Astrocyte of the cerebellum (primary cell): ENCODE data around the gene ZFPL1.

Experiments
- DNase-seq: peaks from one replicate; pipeline ENCODE4 v3.0.0-alpha.2; 2011; ENCODE audit warnings: low read depth
- H3K4me3 ChIP-seq: 2 replicates; pipeline ENCODE4 v1.5.1; 2011; ENCODE audit warnings: mild to moderate bottlenecking, low read depth, low read length, moderate library complexity
- in situ Hi-C: cut with HindIII; loops from 2 replicates; pipeline ENCODE4 v1.10.0; 2017; ENCODE audit warnings: low sequenced_read_pairs
- TF ChIP-seq, protein P1 (sequence below): IDR thresholded peaks from 2 replicates; pipeline ENCODE4 v1.5.1; 2012; ENCODE audit warnings: low read length, low read depth, moderate library complexity, mild to moderate bottlenecking; ENCODE audit errors: missing control alignments

The ZFPL1 gene

DNA sequence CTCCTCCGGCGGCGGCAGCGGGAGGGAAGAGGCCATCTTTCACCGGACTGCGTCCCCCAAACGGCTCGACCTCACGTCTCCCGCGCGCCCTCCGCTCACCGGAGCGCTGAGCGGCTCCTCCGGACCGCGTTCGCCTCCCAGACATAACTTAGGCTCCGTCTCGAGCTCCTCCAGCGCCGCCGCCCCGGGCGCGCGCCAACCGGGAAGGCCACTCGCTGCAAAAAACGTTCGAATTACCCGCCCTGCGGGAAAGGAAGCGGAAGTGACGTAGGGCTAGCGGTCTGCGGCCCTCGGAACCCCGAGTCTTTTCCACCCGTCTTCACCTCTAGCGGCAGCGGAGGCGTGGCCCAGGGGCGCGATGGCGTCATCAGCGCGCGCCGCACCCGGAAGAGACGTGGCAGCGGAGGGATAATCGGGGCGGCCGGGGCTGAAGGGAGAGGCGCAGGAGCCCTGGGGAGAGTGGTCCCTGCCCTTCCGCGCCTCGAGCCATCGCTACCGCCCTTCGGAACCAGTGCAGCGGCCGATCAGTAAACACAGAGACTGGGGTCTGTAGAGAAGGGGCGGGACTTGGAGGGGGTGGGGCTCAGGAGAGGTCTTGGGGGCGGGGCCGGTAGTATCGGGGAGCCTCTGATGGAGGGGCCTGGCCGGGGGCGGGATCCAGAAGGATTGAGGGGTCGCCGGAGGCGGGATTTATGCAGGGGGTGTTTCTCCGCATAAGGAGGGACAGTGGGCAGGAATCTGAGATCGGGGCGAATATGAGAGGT lies at the start of gene ZFPL1, which contains the start of gene CDCA5:
TSS of gene ZFPL1 (plus strand) at position 389 of the 764 bp plus-strand sequence. CDS start 477 bp downstream, outside the sequence.
TSS of gene CDCA5 (minus strand) at position 207 of the 764 bp plus-strand sequence. CDS start at position 145, 62 bp downstream.
- peak; percentile 88 for DNase-seq
- peak within 1 kb of the TSS; percentile 71 for H3K4me3 ChIP-seq
- TF ChIP-seq, protein P1, sequence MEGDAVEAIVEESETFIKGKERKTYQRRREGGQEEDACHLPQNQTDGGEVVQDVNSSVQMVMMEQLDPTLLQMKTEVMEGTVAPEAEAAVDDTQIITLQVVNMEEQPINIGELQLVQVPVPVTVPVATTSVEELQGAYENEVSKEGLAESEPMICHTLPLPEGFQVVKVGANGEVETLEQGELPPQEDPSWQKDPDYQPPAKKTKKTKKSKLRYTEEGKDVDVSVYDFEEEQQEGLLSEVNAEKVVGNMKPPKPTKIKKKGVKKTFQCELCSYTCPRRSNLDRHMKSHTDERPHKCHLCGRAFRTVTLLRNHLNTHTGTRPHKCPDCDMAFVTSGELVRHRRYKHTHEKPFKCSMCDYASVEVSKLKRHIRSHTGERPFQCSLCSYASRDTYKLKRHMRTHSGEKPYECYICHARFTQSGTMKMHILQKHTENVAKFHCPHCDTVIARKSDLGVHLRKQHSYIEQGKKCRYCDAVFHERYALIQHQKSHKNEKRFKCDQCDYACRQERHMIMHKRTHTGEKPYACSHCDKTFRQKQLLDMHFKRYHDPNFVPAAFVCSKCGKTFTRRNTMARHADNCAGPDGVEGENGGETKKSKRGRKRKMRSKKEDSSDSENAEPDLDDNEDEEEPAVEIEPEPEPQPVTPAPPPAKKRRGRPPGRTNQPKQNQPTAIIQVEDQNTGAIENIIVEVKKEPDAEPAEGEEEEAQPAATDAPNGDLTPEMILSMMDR: no peak
- in situ Hi-C loops: no loop called here

DNA sequence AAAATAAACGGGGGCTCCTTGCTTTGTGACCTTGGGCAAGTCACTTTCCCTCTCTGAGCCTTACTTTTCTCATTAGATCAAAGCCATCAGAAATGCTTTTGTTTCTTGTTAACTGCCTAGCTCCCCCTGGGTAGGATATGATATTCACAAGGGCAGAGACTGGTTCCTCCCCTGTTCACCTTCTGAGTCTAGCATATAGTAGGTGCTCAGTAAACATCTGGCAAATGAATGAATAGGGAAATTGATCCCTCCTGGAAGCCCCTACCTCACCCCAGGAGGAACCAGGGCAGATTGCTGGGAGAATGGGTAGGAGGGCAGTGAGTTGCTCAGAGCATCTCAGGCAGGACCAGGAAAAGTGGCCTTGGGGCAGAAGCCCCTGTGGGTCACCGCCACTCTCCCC lies 49.6 kb upstream of the ZFPL1 start:
- DNase-seq: no peak
- TF ChIP-seq, protein P1: no peak
- no peak overlapping the region for H3K4me3 ChIP-seq
- in situ Hi-C loops: no loop called here

DNA sequence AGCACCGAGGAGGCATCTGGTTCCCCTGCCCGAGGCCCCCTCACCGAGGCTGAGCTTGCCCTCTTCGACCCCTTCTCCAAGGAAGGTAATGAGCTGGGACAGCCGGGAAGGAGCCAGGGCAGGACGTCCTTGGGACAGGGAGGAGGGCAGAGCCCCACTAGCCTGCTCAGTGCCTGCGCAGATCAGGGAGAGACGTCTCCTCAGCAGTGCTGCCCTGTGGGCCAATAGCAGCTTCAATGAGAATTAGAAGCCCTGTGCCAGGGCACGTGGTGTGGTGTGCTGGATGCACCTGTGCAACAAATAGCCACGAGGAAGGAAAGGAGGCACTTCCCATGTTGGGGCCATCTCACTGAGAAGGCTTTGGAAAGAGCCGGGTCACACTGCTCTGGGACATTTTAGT lies 48.4 kb upstream of the ZFPL1 start:
- in situ Hi-C loops: no loop called here
- TF ChIP-seq, protein P1: no peak
- no peak overlapping the region for H3K4me3 ChIP-seq
- DNase-seq: no peak

DNA sequence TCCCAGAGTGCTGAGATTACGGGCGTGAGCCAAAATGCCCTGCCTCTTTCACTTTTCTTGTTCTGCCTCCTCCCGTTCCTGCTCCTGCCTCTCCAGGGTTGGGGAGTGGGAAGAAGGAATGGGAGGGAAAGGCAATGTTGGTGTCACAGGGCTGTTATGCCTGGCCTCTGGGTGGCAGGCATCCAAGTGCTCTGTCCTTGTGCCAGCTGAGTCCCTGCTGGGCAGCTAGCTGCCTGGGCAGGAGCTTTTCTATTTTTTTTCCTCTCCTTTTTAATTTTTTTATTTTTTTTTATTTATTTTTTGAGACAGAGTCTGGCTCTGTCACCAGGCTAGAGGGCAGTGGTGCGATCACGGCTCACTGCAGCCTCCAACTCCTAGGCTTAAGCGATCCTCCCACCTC lies 47.1 kb upstream of the ZFPL1 start:
- H3K4me3 ChIP-seq: no peak overlapping the region
- no peak for DNase-seq
- TF ChIP-seq, protein P1: no peak
- in situ Hi-C loops: no loop called here

DNA sequence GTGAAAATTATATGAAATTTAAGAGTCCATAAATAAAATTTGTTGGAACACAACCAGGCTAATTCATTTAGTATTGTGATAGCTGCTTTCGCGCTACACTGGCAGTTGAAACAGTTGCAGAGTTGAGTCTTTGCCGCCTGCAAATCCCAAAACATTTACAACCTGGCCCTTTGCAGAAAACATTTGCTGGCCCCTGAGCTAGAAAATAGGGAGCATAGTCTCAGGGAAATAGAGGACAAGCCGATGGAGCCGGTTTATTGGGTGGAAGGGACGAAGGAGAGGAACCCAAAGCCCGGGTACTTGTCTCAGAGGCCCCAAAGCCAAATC lies 43.5 kb upstream of the ZFPL1 start:
- H3K4me3 ChIP-seq: peak overlapping the region; percentile 64
- in situ Hi-C loops: no loop called here

DNA sequence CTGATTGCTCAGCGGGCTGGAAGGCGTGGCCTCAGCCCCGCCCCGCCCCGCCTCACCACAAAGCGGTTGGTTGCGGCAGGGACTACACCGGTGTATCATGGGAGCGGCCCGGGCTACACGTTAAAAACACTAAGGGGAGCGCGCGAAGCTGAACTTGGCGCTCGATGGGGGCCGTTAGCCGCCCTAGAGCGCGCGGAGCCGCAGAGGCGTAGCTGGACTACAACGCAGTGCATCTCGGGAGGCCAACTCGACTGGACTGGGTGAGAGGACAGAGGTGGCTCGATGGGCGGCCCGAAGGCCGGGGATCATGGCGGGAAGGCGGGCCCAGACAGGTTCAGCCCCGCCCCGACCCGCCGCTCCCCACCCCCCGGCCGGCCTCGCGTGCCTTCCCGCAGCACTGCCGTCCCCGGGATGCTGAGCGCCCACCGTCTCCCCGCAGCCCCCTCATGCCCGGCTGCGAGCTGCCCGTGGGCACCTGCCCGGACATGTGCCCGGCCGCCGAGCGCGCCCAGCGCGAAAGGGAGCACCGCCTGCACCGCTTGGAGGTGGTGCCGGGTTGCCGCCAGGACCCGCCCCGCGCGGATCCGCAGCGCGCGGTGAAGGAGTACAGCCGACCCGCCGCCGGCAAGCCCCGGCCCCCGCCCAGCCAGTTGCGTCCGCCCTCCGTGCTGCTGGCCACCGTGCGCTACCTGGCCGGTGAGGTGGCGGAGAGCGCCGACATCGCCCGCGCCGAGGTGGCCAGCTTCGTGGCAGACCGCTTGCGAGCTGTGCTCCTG lies 43.0 kb upstream of the ZFPL1 start, which contains the start of gene SAC3D1:
TSS of gene SAC3D1 (plus strand) at position 364 of the 776 bp plus-strand sequence. CDS start at position 447, 83 bp downstream.
- DNase-seq: peak; percentile 85
- in situ Hi-C loops: no loop called here
- peak within 1 kb of the TSS; percentile 64 for H3K4me3 ChIP-seq
- TF ChIP-seq, protein P1: no peak

More for the DNA sequence above, 43.5 kb upstream of the ZFPL1 start:
- no peak for DNase-seq
- TF ChIP-seq, protein P1: no peak
